Endothelial cell of hepatic sinusoid (primary cell): Measurements from ENCODE around the gene APLF.
"Not testable (repeated sequence)": the region's sequence is repeated elsewhere in the genome, so short reads cannot be mapped to it uniquely, and the experiment has no call there.

Experiments used
- in situ Hi-C: cut with HindIII; loops from 2 replicates; pipeline ENCODE4 v1.10.0; 2017; ENCODE audit warnings: low sequenced_read_pairs

APLF gene

GRCh38 chr2:68568116-68568515, 100.7 kb downstream of the APLF start:
- in situ Hi-C loops, result no loop called here

- in situ Hi-C loops, result no loop called here
These were observed 102.2 kb downstream of the APLF start for GRCh38 chr2:68569604-68570003.

- in situ Hi-C loops, result not testable (repeated sequence)
These were observed 103.0 kb downstream of the APLF start for GRCh38 chr2:68570434-68570833.

- in situ Hi-C loops, result no loop called here
These were observed 106.9 kb downstream of the APLF start for GRCh38 chr2:68574202-68574791.

GRCh38 chr2:68577183-68577582, 109.8 kb downstream of the APLF start:
- in situ Hi-C loops, result no loop called here

- in situ Hi-C loops, result loop anchor here (5.0 kb wide), 1 partner anchor 102 kb away; no protein-coding TSS in a partner anchor
These were observed 112.3 kb downstream of the APLF start for GRCh38 chr2:68579689-68580088.

- in situ Hi-C loops, result no loop called here
These were observed 121.2 kb downstream of the APLF start for GRCh38 chr2:68588589-68588988.

- in situ Hi-C loops, result loop anchor here (5.0 kb wide), 2 partner anchors 48 to 52 kb away; partner anchors contain the start of gene PROKR1
These were observed 122.6 kb downstream of the APLF start for GRCh38 chr2:68589963-68590362.

GRCh38 chr2:68590702-68591101, 123.3 kb downstream of the APLF start:
- in situ Hi-C loops, result loop anchor here (5.0 kb wide), 2 partner anchors 48 to 52 kb away; partner anchors contain the start of gene PROKR1

GRCh38 chr2:68591225-68591624, 123.8 kb downstream of the APLF start:
- in situ Hi-C loops, result loop anchor here (5.0 kb wide), 2 partner anchors 49 to 51 kb away; partner anchors contain the start of gene PROKR1

GRCh38 chr2:68594041-68594440, 126.7 kb downstream of the APLF start:
- in situ Hi-C loops, result loop anchor here (5.0 kb wide), 2 partner anchors 48 to 52 kb away; partner anchors contain the start of gene PROKR1

GRCh38 chr2:68594674-68595492, 127.5 kb downstream of the APLF start:
- in situ Hi-C loops, result loop anchor here (5.0 kb wide), 2 partner anchors 47 to 53 kb away; partner anchors contain the start of gene PROKR1

- in situ Hi-C loops, result not testable (repeated sequence)
These were observed 128.1 kb downstream of the APLF start for GRCh38 chr2:68595493-68595785.

- in situ Hi-C loops, result not testable (repeated sequence)
These were observed 133.1 kb downstream of the APLF start for GRCh38 chr2:68600495-68600894.

- in situ Hi-C loops, result no loop called here
These were observed 135.7 kb downstream of the APLF start for GRCh38 chr2:68603059-68603458.

- in situ Hi-C loops, result no loop called here
These were observed 136.7 kb downstream of the APLF start for GRCh38 chr2:68604077-68604476.

GRCh38 chr2:68605939-68606338, 138.6 kb downstream of the APLF start:
- in situ Hi-C loops, result no loop called here

- in situ Hi-C loops, result no loop called here
These were observed 139.4 kb downstream of the APLF start for GRCh38 chr2:68606759-68607158.

- in situ Hi-C loops, result no loop called here
These were observed 140.5 kb downstream of the APLF start for GRCh38 chr2:68607837-68608236.

GRCh38 chr2:68612765-68613519, 145.6 kb downstream of the APLF start:
- in situ Hi-C loops, result no loop called here

- in situ Hi-C loops, result no loop called here
These were observed 153.4 kb downstream of the APLF start for GRCh38 chr2:68620772-68621171.
